IPS-18c (cell line): ENCODE data around the gene NEDD8.
"Not testable (repeated sequence)": the region's sequence is repeated elsewhere in the genome, so short reads cannot be mapped to it uniquely, and the experiment has no call there.

Source experiments
- H3K4me3 ChIP-seq: 2 replicates; pipeline ENCODE4 v1.7.0; 2013; ENCODE audit warnings: low read depth, mild to moderate bottlenecking, low read length, moderate library complexity; ENCODE audit not compliant: insufficient read depth
- H3K9me3 ChIP-seq: one replicate; pipeline ENCODE4 v1.6.1; 2013; ENCODE audit warnings: mild to moderate bottlenecking, low read length, moderate library complexity; ENCODE audit not compliant: control insufficient read depth, insufficient read depth

NEDD8 gene

GRCh38 chr14:24254630-24255392, 22.6 kb upstream of the NEDD8 start:
- Histone ChIP-seq H3K9me3 (no peaks in the 10 kb centered on the region), H3K4me3 (no peak overlapping the region)

- no peaks in the 10 kb centered on the region for H3K9me3 ChIP-seq
- H3K4me3 ChIP-seq, result no peak overlapping the region
Observed at GRCh38 chr14:24253936-24254335, 21.8 kb upstream of the NEDD8 start.

GRCh38 chr14:24252289-24253124, 20.3 kb upstream of the NEDD8 start:
- Histone ChIP-seq H3K4me3 (no peak overlapping the region), H3K9me3 (no peaks in the 10 kb centered on the region)

- H3K9me3 ChIP-seq, result no peaks in the 10 kb centered on the region
- H3K4me3 ChIP-seq, result no peak overlapping the region
Observed at GRCh38 chr14:24251880-24252288, 19.7 kb upstream of the NEDD8 start.

- H3K9me3 ChIP-seq, result no peaks in the 10 kb centered on the region
- no peak overlapping the region for H3K4me3 ChIP-seq
Observed at GRCh38 chr14:24250354-24250753, 18.2 kb upstream of the NEDD8 start.

GRCh38 chr14:24249230-24250021, 17.3 kb upstream of the NEDD8 start:
- Histone ChIP-seq H3K4me3 (no peak overlapping the region), H3K9me3 (no peaks in the 10 kb centered on the region)

- H3K9me3 ChIP-seq, result no peaks in the 10 kb centered on the region
- H3K4me3 ChIP-seq, result no peak overlapping the region
Observed at GRCh38 chr14:24247422-24247821, 15.3 kb upstream of the NEDD8 start.

GRCh38 chr14:24246765-24247212, 14.6 kb upstream of the NEDD8 start:
- no peak overlapping the region for H3K4me3 ChIP-seq

GRCh38 chr14:24245350-24245749, 13.2 kb upstream of the NEDD8 start:
- not testable (repeated sequence) for H3K9me3 ChIP-seq, H3K4me3 ChIP-seq

More at GRCh38 chr14:24246765-24247212, 14.6 kb upstream of the NEDD8 start:
- no peaks in the 10 kb centered on the region for H3K9me3 ChIP-seq

- Histone ChIP-seq H3K4me3 (peak overlapping the region; percentile 70; the same call in 1 of the 2 replicates), H3K9me3 (no peaks in the 10 kb centered on the region)
Observed at GRCh38 chr14:24243336-24243836, 11.2 kb upstream of the NEDD8 start.

GRCh38 chr14:24241829-24242443, 9.8 kb upstream of the NEDD8 start:
- Histone ChIP-seq H3K4me3 (peak overlapping the region; percentile 70), H3K9me3 (no peaks in the 10 kb centered on the region)

- no peaks in the 10 kb centered on the region for H3K9me3 ChIP-seq
- no peak overlapping the region for H3K4me3 ChIP-seq
Observed at GRCh38 chr14:24240110-24240918, 8.1 kb upstream of the NEDD8 start.

- no peak overlapping the region for H3K4me3 ChIP-seq
Observed at GRCh38 chr14:24238527-24239037, 6.4 kb upstream of the NEDD8 start.

GRCh38 chr14:24238123-24238522, 6.0 kb upstream of the NEDD8 start:
- no peaks in the 10 kb centered on the region for H3K9me3 ChIP-seq
- no peak overlapping the region for H3K4me3 ChIP-seq

More at GRCh38 chr14:24238527-24239037, 6.4 kb upstream of the NEDD8 start:
- no peaks in the 10 kb centered on the region for H3K9me3 ChIP-seq

GRCh38 chr14:24237463-24237955, 5.3 kb upstream of the NEDD8 start:
- H3K9me3 ChIP-seq, result no peaks in the 10 kb centered on the region
- no peak overlapping the region for H3K4me3 ChIP-seq
